Liver (tissue), 9 donors: ENCODE measurements around the gene SCGN. TPM values are rescaled to one million over a fixed set of nuclear protein-coding genes. Genes with fewer than 3 reads are reported as not detected.

Source experiments
- DNase-seq: peaks from one replicate; pipeline ENCODE4 v3.0.0-alpha.2; 2017; ENCODE audit warnings: low spot score
- H3K27ac ChIP-seq, 2 donors: one replicate each; pipeline ENCODE4 v1.7.0; 2013; ENCODE audit warnings: inconsistent platforms in 2 of 2, low read length in 2 of 2, control low read depth in 1 of 2, low read depth in 1 of 2, mild to moderate bottlenecking in 1 of 2
- H3K27me3 ChIP-seq, 4 donors: one replicate each; pipeline versions ENCODE4 v1.6.1 to v1.7.0; 2013; ENCODE audit warnings: low read length in 3 of 4, inconsistent platforms in 1 of 4, mild to moderate bottlenecking in 1 of 4, moderate library complexity in 1 of 4; ENCODE audit not compliant: control insufficient read depth in 4 of 4, insufficient read depth in 4 of 4
- H3K36me3 ChIP-seq, 4 donors: one replicate each; pipeline versions ENCODE4 v1.6.1 to v1.7.0; 2013; ENCODE audit warnings: low read length in 3 of 4, mild to moderate bottlenecking in 3 of 4, low read depth in 1 of 4, moderate library complexity in 1 of 4; ENCODE audit not compliant: control insufficient read depth in 4 of 4, insufficient read depth in 3 of 4
- H3K4me1 ChIP-seq, 4 donors: one replicate each; pipeline versions ENCODE4 v1.6.1 to v1.7.0; 2013; ENCODE audit warnings: low read length in 3 of 4, mild to moderate bottlenecking in 3 of 4, moderate library complexity in 1 of 4; ENCODE audit not compliant: control insufficient read depth in 4 of 4, insufficient read depth in 4 of 4
- H3K4me3 ChIP-seq, 3 donors: one replicate each; pipeline versions ENCODE4 v1.6.1 to v1.7.0; 2013; ENCODE audit warnings: low read length in 3 of 3, control low read depth in 1 of 3, low read depth in 1 of 3, mild to moderate bottlenecking in 1 of 3
- H3K9ac ChIP-seq, 2 donors: one replicate each; pipeline ENCODE4 v1.7.0; 2013; ENCODE audit warnings: low read length in 2 of 2, mild to moderate bottlenecking in 2 of 2, moderate library complexity in 2 of 2, control low read depth in 1 of 2, low read depth in 1 of 2
- H3K9me3 ChIP-seq, 4 donors: one replicate each; pipeline versions ENCODE4 v1.6.1 to v1.7.0; 2013; ENCODE audit warnings: low read length in 3 of 4; ENCODE audit not compliant: control insufficient read depth in 4 of 4
- CTCF ChIP-seq: fragments of 150-350 bp; IDR thresholded peaks from 2 replicates; pipeline ENCODE4 v1.5.1; 2017; ENCODE audit warnings: improper control_type of control experiment, low read depth, low read length; ENCODE audit not compliant: missing input control
- EGR1 ChIP-seq, 2 donors: IDR thresholded peaks; 2 replicates each; pipeline ENCODE4 v1.6.1; 2016 to 2018; ENCODE audit warnings: antibody characterized with exemption in 2 of 2, low read depth in 2 of 2
- FOXA1 ChIP-seq: IDR thresholded peaks from 2 replicates; pipeline ENCODE4 v1.6.1; 2016; ENCODE audit warnings: antibody characterized with exemption
- GABPA ChIP-seq, 2 donors: IDR thresholded peaks in 1 of 2; conservative IDR thresholded peaks in 1 of 2; 2 replicates each; pipeline ENCODE4 v1.6.1; 2016; ENCODE audit warnings: antibody characterized with exemption in 2 of 2, mild to moderate bottlenecking in 1 of 2, moderate library complexity in 1 of 2
- HNF4A ChIP-seq, 2 donors: conservative IDR thresholded peaks; 2 replicates each; pipeline ENCODE4 v1.6.1; 2016; ENCODE audit warnings: antibody characterized with exemption in 2 of 2, mild to moderate bottlenecking in 2 of 2
- HNF4G ChIP-seq: IDR thresholded peaks from 2 replicates; pipeline ENCODE4 v1.6.1; 2016; ENCODE audit warnings: antibody characterized with exemption
- NR2F2 ChIP-seq: IDR thresholded peaks from 2 replicates; pipeline ENCODE4 v1.6.1; 2016; ENCODE audit warnings: antibody characterized with exemption
- RAD21 ChIP-seq, 2 donors: IDR thresholded peaks; 2 replicates each; pipeline ENCODE4 v1.6.1; 2016; ENCODE audit warnings: antibody characterized with exemption in 2 of 2, mild to moderate bottlenecking in 2 of 2
- SP1 ChIP-seq: IDR thresholded peaks from 2 replicates; pipeline ENCODE4 v1.6.1; 2018; ENCODE audit warnings: antibody characterized with exemption, mild to moderate bottlenecking
- TAF1 ChIP-seq: conservative IDR thresholded peaks from 2 replicates; pipeline ENCODE4 v1.6.1; 2016; ENCODE audit warnings: antibody characterized with exemption, mild to moderate bottlenecking
- YY1 ChIP-seq: IDR thresholded peaks from 2 replicates; pipeline ENCODE4 v1.6.1; 2016; ENCODE audit warnings: antibody characterized with exemption, mild to moderate bottlenecking
- ZBTB33 ChIP-seq: IDR thresholded peaks from 2 replicates; pipeline ENCODE4 v1.6.1; 2016; ENCODE audit warnings: antibody characterized with exemption
- WGBS: extraction: QIAGEN DNeasy Blood & Tissue Kit; methylation state at CpG from one replicate; pipeline ENCODE4 v1.1.7; 2013; 5-methylcytosine and 5-hydroxymethylcytosine counted together
- polyA plus RNA-seq, 2 donors: library from polyadenylated mRNA; stranded (reverse) in 1 of 2; unstranded in 1 of 2; fragments of 200-250 nt in 1 of 2; fragments of >200 nt in 1 of 2; fragmentation: Nextera tagmentation in 1 of 2; extraction: Ambion mirVana in 1 of 2; gene quantifications; one replicate each; pipeline versions ENCODE4 v1.2.1 to v1.2.3, GENCODE V29; 2013 to 2015
- total RNA-seq, 2 donors: library from RNA; depleted of rRNA; stranded (reverse); fragments of >200 nt; gene quantifications; one replicate each; pipeline ENCODE4 v1.2.3, GENCODE V29; 2014
- TF ChIP-seq, protein P1 (sequence below): IDR thresholded peaks from 2 replicates; pipeline ENCODE4 v1.6.1; 2016; ENCODE audit warnings: antibody characterized with exemption
- TF ChIP-seq, protein P2 (sequence below): IDR thresholded peaks from 2 replicates; pipeline ENCODE4 v1.6.1; 2016; ENCODE audit warnings: antibody characterized with exemption, mild to moderate bottlenecking
- TF ChIP-seq, protein P3 (sequence below): IDR thresholded peaks from 2 replicates; pipeline ENCODE4 v1.6.1; 2016; ENCODE audit warnings: antibody characterized with exemption
- donor health status: healthy.
- donor health status: healthy.
- donor health status: healthy.
- donor health status: healthy.
- donor health status: healthy.

The SCGN gene
- total and polyA plus RNA-seq, 4 donors = 0.28 to 8.1 (median 2.8) TPM

- 94% methylated on average over 1 of the region's 1 CpG for WGBS
- no peak for TF ChIP-seq CTCF
- TF ChIP-seq, protein P1, sequence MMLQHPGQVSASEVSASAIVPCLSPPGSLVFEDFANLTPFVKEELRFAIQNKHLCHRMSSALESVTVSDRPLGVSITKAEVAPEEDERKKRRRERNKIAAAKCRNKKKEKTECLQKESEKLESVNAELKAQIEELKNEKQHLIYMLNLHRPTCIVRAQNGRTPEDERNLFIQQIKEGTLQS = no peak
- no peak for TF ChIP-seq EGR1 (IDR thresholded peaks at IDR 0.05; ENCODE audit: low read depth in 2 of 2)
- TF ChIP-seq, protein P2, sequence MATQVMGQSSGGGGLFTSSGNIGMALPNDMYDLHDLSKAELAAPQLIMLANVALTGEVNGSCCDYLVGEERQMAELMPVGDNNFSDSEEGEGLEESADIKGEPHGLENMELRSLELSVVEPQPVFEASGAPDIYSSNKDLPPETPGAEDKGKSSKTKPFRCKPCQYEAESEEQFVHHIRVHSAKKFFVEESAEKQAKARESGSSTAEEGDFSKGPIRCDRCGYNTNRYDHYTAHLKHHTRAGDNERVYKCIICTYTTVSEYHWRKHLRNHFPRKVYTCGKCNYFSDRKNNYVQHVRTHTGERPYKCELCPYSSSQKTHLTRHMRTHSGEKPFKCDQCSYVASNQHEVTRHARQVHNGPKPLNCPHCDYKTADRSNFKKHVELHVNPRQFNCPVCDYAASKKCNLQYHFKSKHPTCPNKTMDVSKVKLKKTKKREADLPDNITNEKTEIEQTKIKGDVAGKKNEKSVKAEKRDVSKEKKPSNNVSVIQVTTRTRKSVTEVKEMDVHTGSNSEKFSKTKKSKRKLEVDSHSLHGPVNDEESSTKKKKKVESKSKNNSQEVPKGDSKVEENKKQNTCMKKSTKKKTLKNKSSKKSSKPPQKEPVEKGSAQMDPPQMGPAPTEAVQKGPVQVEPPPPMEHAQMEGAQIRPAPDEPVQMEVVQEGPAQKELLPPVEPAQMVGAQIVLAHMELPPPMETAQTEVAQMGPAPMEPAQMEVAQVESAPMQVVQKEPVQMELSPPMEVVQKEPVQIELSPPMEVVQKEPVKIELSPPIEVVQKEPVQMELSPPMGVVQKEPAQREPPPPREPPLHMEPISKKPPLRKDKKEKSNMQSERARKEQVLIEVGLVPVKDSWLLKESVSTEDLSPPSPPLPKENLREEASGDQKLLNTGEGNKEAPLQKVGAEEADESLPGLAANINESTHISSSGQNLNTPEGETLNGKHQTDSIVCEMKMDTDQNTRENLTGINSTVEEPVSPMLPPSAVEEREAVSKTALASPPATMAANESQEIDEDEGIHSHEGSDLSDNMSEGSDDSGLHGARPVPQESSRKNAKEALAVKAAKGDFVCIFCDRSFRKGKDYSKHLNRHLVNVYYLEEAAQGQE = no peak
- TF ChIP-seq HNF4A (conservative IDR thresholded peaks at IDR 0.05) = no peak
- H3K27me3 ChIP-seq = no peaks in the 10 kb centered on the region
- no peaks in the 10 kb centered on the region for H3K9me3 ChIP-seq
- no peak for DNase-seq
- H3K36me3 ChIP-seq = no peaks in the 10 kb centered on the region
- H3K4me1 ChIP-seq = no peaks in the 10 kb centered on the region
- no peak overlapping the region for H3K9ac ChIP-seq
- H3K27ac ChIP-seq = no peak overlapping the region
- H3K4me3 ChIP-seq = no peak overlapping the region
Measured at GRCh38 chr6:25613415-25613814, 38.6 kb upstream of the SCGN start.

GRCh38 chr6:25614052-25614451 is 38.0 kb upstream of the SCGN start:
- H3K9ac ChIP-seq = no peak overlapping the region
- no peaks in the 10 kb centered on the region for H3K9me3 ChIP-seq
- H3K36me3 ChIP-seq = no peaks in the 10 kb centered on the region
- TF ChIP-seq SP1 = no peak
- no peak for TF ChIP-seq HNF4A (conservative IDR thresholded peaks at IDR 0.05)
- TF ChIP-seq, protein P1 = no peak
- no peak for DNase-seq
- H3K27me3 ChIP-seq = no peaks in the 10 kb centered on the region
- H3K27ac ChIP-seq = no peak overlapping the region
- H3K4me1 ChIP-seq = no peaks in the 10 kb centered on the region
- WGBS = 85% methylated on average over 4 of the region's 4 CpGs
- H3K4me3 ChIP-seq = no peak overlapping the region

DNA sequence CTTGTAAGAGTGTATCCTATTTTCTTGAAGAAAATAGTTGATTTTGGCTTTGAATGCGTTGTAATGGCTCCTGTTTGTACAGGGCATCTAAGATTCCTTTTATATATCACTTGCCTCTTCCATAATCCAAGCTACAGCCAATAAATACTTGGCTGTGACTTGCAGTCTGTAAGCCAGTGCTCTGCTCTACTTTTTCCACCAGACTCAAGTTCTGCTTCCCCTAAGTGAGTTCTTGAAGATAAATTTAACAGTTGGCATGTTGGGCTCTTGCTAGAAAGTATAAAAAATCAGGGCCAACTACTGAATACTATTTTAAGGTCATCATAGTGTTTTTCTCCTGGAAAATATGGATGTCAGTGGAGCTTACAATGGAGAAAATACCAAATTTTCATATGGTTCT is 36.5 kb upstream of the SCGN start:
- no peak for DNase-seq
- Histone ChIP-seq H3K4me1 (peaks cover 0 to 1% (median under 1%) of the 10 kb centered on the region in 4 donors), H3K9ac (no peak overlapping the region), H3K9me3 (no peaks in the 10 kb centered on the region), H3K4me3 (no peak overlapping the region), H3K36me3 (no peaks in the 10 kb centered on the region), H3K27me3 (no peaks in the 10 kb centered on the region), H3K27ac (no peak overlapping the region)
- 92% methylated on average over 1 of the region's 1 CpG for WGBS
- no peak for TF ChIP-seq GABPA (IDR thresholded peaks at IDR 0.05 in 1 of 2, conservative IDR thresholded peaks at IDR 0.05 in 1 of 2)
- TF ChIP-seq, protein P2 = no peak
- TF ChIP-seq HNF4G = no peak
- TF ChIP-seq YY1 = no peak
- TF ChIP-seq NR2F2 = no peak
- TF ChIP-seq FOXA1 = no peak
- no peak for TF ChIP-seq RAD21 (IDR thresholded peaks at IDR 0.05)
- TF ChIP-seq HNF4A (conservative IDR thresholded peaks at IDR 0.05) = no peak
- TF ChIP-seq, protein P1 = no peak
- TF ChIP-seq, protein P3, sequence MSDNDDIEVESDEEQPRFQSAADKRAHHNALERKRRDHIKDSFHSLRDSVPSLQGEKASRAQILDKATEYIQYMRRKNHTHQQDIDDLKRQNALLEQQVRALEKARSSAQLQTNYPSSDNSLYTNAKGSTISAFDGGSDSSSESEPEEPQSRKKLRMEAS = no peak
- TF ChIP-seq SP1 = no peak
- no peak for TF ChIP-seq TAF1
- no peak for TF ChIP-seq ZBTB33
